ENCODE results near the gene FAM236A.
"Not testable (repeated sequence)": the region's sequence is repeated elsewhere in the genome, so short reads cannot be mapped to it uniquely, and the experiment has no call there.

FAM236A gene

GRCh38 chrX:72971859-72972258, 33.9 kb downstream of the FAM236A start:
- ATAC-seq (ENCODE audit: low read depth); DNase-seq (ENCODE audit: low spot score); H3K36me3 ChIP-seq (ENCODE audit: low read depth); H3K9me3 ChIP-seq (ENCODE audit: severe bottlenecking); H3K4me1 ChIP-seq (ENCODE audit: insufficient read depth, poor library complexity, severe bottlenecking); H3K27me3 ChIP-seq (ENCODE audit: insufficient read depth, poor library complexity, severe bottlenecking); H3K4me3 ChIP-seq (ENCODE audit: severe bottlenecking); H3K27ac ChIP-seq (ENCODE audit: poor library complexity, severe bottlenecking): not testable (repeated sequence)

- not testable (repeated sequence) for H3K9me3 ChIP-seq (ENCODE audit: severe bottlenecking); H3K27ac ChIP-seq (ENCODE audit: poor library complexity, severe bottlenecking); DNase-seq (ENCODE audit: low spot score); H3K4me3 ChIP-seq (ENCODE audit: severe bottlenecking); H3K27me3 ChIP-seq (ENCODE audit: insufficient read depth, poor library complexity, severe bottlenecking); ATAC-seq (ENCODE audit: low read depth); H3K36me3 ChIP-seq (ENCODE audit: low read depth); H3K4me1 ChIP-seq (ENCODE audit: insufficient read depth, poor library complexity, severe bottlenecking)
Observed at GRCh38 chrX:72974885-72975284, 36.9 kb downstream of the FAM236A start.

DNA sequence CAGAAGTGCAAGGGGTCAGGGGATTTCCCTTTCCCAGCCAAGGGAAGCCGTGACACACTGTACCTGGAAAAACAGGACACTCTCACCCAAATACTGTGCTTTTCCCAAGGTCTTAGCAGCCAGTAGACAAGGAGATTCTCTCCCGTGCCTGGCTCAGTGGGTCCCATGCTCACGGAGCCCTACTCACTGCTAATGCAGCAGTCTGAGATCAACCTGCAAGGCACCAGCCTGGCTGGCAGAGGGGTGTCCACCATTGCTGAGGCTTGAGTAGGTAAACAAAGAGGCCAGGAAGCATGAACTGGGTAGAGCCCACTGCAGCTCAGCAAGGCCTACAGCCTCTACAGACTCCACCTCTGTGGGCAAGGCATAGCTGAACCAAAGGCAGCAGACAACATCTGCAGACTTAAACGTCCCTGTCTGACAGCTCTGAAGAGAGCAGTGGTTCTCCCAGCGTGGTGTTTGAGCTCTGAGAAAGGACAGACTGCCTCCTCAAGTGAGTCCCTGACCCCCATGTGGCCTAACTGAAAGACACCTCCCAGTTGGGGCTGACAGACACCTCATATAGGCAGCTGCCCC, 43.0 kb downstream of the FAM236A start:
- H3K27me3 ChIP-seq (ENCODE audit: insufficient read depth, poor library complexity, severe bottlenecking); H3K4me1 ChIP-seq (ENCODE audit: insufficient read depth, poor library complexity, severe bottlenecking); DNase-seq (ENCODE audit: low spot score); H3K27ac ChIP-seq (ENCODE audit: poor library complexity, severe bottlenecking); ATAC-seq (ENCODE audit: low read depth); H3K36me3 ChIP-seq (ENCODE audit: low read depth); H3K9me3 ChIP-seq (ENCODE audit: severe bottlenecking); H3K4me3 ChIP-seq (ENCODE audit: severe bottlenecking): not testable (repeated sequence)
